GM21576 (cell line): ENCODE measurements around the gene PPDPF.

ENCODE experiments used
- ATAC-seq: cut with Tn5 transposase; IDR thresholded peaks from one replicate; pipeline ENCODE4 v1.9.1; 2021; ENCODE audit warnings: mild to moderate bottlenecking, moderate library complexity; ENCODE audit not compliant: unreplicated experiment

PPDPF gene

GRCh38 chr20:63519668-63520503 lies 679 bp upstream of the PPDPF start:
- peak; percentile 40 for ATAC-seq

GRCh38 chr20:63520934-63521601 lies 503 bp downstream of the PPDPF start:
- ATAC-seq: peak; percentile 40

DNA sequence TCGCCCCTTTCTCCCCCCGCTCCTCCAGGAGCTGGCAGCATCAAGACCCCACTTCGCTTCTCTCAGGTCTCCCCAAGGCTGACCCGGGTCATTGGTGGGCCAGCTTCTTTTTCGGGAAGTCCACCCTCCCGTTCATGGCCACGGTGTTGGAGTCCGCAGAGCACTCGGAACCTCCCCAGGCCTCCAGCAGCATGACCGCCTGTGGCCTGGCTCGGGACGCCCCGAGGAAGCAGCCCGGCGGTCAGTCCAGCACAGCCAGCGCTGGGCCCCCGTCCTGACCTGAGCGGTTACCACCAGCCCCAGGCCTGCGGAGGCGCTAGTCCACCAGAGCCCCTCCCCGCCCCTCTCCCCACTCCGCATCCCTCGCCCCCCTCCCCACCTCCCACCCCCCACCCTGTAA lies 1.0 kb downstream of the PPDPF start:
- ATAC-seq: no peak

DNA sequence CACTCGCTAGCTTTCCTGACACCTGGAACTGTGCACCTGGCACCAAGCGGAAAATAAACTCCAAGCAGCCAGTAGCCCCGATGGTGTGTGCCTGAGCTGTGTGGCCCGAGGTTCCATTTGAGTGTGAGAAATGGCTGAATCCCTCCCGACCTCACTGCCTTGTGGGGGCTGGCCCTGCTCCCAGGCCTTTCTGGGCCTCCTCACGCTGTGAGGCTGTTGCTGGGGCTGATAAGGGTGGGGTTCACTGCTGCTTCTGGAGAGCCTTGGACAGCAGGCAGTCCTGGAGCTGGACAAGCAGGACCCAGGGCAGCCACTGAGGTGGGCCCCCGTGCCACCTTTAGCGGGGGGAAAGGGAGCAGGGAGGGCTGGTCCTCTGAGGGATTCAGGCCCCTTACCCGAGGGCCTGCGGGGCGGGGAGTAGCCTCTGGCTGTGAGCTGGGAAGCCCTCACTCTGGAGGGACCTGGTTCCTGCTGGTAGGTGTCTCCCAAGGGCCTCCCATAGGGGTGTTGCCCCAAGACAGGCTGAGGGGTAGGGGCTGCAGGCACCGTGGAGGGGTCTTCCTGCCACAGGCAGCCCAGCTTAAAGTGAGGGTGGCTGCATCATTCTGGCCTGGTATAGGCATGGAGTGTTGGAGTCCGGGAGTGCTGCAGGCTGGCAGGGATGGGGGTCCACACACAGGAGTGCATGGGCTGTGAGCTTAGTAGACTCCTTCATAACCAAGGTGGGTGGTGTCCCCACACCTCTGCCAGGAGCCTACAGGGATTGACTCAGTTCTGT lies 1.7 kb downstream of the PPDPF start:
- ATAC-seq: no peak

GRCh38 chr20:63522981-63523611 lies 2.5 kb downstream of the PPDPF start:
- ATAC-seq: no peak

DNA sequence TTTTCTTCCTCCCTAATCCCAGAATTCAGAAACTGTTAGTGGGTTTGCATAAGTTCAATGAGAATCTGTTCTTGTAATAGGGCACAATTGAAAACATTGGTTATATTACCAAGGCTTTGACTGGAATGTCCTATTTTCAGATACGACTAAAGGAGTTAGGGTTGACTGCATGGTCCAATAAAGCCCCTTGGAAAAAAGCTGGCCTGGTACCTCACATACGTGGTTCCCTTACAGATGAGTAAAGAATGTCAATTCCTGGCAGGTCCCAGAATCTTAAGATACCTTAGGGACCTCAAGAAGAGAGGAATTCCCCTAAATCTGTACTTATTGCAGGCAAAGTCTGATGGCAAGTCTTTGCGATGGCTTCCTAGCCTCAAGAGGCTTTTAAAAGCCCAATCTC lies 4.6 kb downstream of the PPDPF start:
- ATAC-seq: no peak

DNA sequence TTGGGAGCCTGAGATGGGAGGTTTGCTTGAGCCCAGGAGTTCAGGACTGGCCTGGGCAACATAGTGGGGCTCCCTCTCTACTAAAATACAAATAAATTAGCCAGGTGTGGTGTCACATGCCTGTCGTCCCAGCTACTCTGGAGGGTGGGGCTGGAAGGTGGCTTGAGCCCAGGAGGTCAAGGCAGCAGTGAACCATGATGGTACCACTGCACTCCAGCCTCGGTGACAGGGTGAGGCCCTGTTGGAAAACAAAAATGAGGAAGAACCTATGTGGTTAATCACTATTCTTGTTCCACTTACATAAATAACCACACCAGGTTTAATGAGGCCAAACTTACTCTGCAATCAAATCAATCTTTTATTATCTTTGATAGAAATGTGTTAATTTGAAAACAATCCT lies 5.4 kb downstream of the PPDPF start:
- ATAC-seq: no peak

GRCh38 chr20:63527184-63527583 lies 6.6 kb downstream of the PPDPF start:
- no peak for ATAC-seq

DNA sequence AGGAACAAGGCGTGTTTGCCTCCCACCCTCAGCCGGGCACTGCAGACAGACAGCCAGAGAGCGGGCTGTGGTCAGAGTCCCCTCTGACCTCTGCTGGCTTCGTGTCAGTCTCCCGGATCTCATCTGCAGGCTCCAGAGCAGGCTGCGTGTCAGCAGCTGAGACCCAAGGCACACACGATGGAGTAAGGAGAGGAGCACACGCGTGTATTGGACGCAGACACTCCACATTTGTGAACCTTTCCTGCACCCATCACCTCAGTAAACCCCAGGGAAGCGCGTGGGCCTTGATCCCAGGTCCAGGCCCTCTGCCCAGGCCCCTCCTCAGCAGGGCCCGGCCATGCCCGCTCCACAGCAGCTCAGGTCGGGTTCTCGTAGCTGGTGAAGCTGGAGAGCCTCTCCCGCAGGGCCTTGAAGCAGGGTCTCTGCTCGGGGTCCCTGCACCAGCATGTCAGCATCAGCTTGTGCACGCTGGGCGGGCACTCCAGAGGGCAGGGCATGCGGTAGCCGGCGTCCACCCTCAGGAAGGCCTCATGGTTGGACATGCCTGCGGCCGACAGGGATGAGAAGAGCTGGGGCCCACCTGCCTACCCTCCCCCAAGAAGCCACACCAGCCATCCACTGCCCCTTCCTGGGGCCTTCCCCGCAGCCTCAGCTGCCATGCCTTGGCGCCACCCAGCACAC lies 8.8 kb downstream of the PPDPF start:
- ATAC-seq: no peak

- ATAC-seq: no peak
These were observed 9.6 kb downstream of the PPDPF start for GRCh38 chr20:63529861-63530787.

- ATAC-seq: no peak
These were observed 10.2 kb downstream of the PPDPF start for GRCh38 chr20:63530788-63531160.

GRCh38 chr20:63531686-63532448 lies 11.3 kb downstream of the PPDPF start:
- ATAC-seq: no peak

GRCh38 chr20:63532449-63532971 lies 11.9 kb downstream of the PPDPF start:
- ATAC-seq: no peak

GRCh38 chr20:63533388-63533787 lies 12.8 kb downstream of the PPDPF start:
- ATAC-seq: no peak

DNA sequence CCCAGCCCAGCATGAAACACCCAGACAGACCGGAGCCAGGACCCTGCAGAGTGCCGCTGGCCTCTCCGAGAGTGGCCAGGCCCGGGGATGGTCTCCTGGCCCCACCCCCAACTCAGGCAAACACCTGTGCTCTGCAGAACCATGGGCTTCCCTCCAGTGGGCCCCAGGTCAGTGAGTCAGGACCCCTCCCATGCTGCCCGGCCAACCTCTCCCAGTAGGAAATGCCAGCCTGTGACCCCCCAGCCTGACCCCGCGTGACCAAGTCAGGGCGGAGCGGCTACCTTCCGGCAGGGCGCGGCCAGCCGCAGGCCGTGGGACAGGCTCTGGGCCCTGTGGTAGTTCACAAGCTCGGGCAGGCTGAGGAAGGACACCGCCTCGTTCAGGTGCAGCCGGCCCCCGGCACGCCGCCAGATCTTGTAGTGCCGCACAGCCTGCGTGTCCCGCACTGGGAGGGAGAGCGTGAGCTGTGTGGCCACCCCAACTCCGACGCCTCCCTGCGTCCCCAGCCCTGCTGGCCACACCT lies 13.4 kb downstream of the PPDPF start:
- no peak for ATAC-seq

- ATAC-seq: no peak
These were observed 13.9 kb downstream of the PPDPF start for GRCh38 chr20:63534427-63534830.

DNA sequence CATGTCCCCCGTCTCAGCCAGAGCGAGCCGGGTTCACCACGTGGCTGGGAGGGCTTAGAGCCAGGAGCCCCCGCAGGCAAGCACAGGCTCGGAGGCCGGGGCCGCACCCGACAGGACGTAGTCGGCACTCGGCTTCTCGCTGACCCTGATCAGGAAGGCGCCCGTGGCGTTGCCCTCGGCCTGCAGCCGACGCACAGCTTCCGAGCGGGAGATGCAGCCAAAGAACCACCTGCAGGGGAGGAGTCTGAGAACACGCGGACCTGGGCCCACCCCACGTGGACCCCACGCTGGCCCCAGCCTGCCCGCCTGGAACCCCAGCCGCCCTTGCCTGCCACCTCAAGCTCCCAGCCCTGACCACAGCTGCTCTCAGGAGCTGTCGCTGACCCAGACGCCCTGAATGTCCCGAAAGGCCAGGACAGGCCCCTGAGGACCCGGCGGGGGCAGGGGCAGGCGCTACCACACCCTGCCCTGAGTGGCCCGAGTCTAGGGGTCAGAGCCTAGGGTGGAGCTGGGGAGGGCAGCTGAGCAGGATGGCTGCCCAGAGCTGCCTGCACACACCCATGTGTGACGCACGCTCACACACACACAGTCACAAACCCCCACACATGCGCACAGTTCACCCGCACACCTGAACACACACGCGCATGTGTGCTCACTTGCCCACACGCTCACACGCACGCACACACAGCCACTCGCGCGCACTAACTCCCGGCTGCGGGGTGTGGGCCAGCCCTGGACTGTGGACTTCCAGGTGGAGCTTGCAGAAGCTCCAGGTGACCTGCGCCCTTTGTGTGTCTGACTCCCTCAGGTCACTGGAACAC lies 14.5 kb downstream of the PPDPF start:
- no peak for ATAC-seq
